K562 (cell line): ENCODE measurements around the gene RBM20. TPM values are rescaled to one million over a fixed set of nuclear protein-coding genes. Genes with fewer than 3 reads are reported as not detected.
A peak's percentile ranks its signal among the peaks of the same experiment; 100 is the strongest.

ENCODE experiments used
- ATAC-seq: fragments of 200-7000 bp; cut with Tn5 transposase; 3 replicates; pipeline ENCODE4 v1.9.1; 2020; ENCODE audit warnings: moderate library complexity
- BruUV-seq: library from RNA; stranded (reverse); fragments of 400-500 nt; replicated peaks from 2 replicates; lab custom pipeline; 2021; lab: Mats Ljungman, UMichigan
- CTCF ChIA-PET: fragments of 300-600 bp; formaldehyde crosslinking; extraction: SDS; loops from one replicate; lab custom pipeline; 2021; ENCODE audit warnings: low intra/inter-chr PET ratio; lab: Yijun Ruan, JAX
- POLR2A ChIA-PET: fragments of 300-600, 350-650 bp; sonication (Branson Sonifier 250); formaldehyde crosslinking; extraction: SDS; loops from one replicate; lab custom pipeline; 2021; ENCODE audit warnings: antibody characterized with exemption, inconsistent platforms; lab: Yijun Ruan, JAX
- DNase-seq, 4 experiments: peaks; one replicate each; pipeline versions ENCODE4 v3.0.0 to v3.0.0-alpha.2; 2011 to 2018; ENCODE audit warnings: low spot score in 3 of 4, mixed read lengths in 3 of 4; ENCODE audit errors: extremely low read depth in 1 of 4
- FAIRE-seq: peaks from 2 replicates; lab custom pipeline; 2011; peaks lifted over from hg19 to GRCh38; lab: Jason Lieb, UNC
- H2AFZ ChIP-seq: 2 replicates; pipeline ENCODE4 v1.6.0; 2011; ENCODE audit warnings: low read depth, low read length, control low read depth, inconsistent platforms
- H3K27ac ChIP-seq: fragments of 200-600 bp; 3 replicates; pipeline ENCODE4 v1.8.0; 2011; ENCODE audit warnings: low read depth, mild to moderate bottlenecking, control low read depth, inconsistent platforms, low read length, moderate library complexity, mixed read lengths; ENCODE audit errors: extremely low read depth
- H3K27me3 ChIP-seq, 2 experiments: fragments of 300-600 bp in 1 of 2; 2 replicates in 1 of 2; 3 replicates in 1 of 2; pipeline versions ENCODE4 v1.6.0 to v1.8.0; 2011; ENCODE audit warnings: inconsistent platforms in 2 of 2, low read length in 2 of 2, mild to moderate bottlenecking in 1 of 2, mixed read lengths in 1 of 2, moderate library complexity in 1 of 2; ENCODE audit not compliant: control insufficient read depth in 2 of 2, insufficient read depth in 2 of 2
- H3K36me3 ChIP-seq: fragments of 300-600 bp; 3 replicates; pipeline ENCODE4 v1.8.0; 2011; ENCODE audit warnings: mild to moderate bottlenecking, low read length, inconsistent platforms; ENCODE audit not compliant: control insufficient read depth, insufficient read depth
- H3K4me1 ChIP-seq, 2 experiments: fragments of 200-600 bp in 1 of 2; replicated peaks in 1 of 2; 2 replicates in 1 of 2; 3 replicates in 1 of 2; pipeline versions ENCODE4 v1.5.1 to v1.8.0; 2011; ENCODE audit warnings: inconsistent platforms in 2 of 2, low read length in 2 of 2, mild to moderate bottlenecking in 1 of 2, mixed read lengths in 1 of 2, moderate library complexity in 1 of 2; ENCODE audit not compliant: control insufficient read depth in 2 of 2, insufficient read depth in 2 of 2
- H3K4me2 ChIP-seq: 2 replicates; pipeline ENCODE4 v1.6.1; 2011; ENCODE audit warnings: low read length, control low read depth, inconsistent platforms, mixed read lengths; ENCODE audit not compliant: insufficient read depth
- H3K4me3 ChIP-seq: fragments of 200-600 bp; sonication (generic), shearing (Covaris generic); 2 replicates; pipeline ENCODE4 v1.5.1; 2016; ENCODE audit warnings: control low read depth, inconsistent platforms
- H3K79me2 ChIP-seq: fragments of 200-600 bp; 3 replicates; pipeline ENCODE4 v1.8.0; 2011; ENCODE audit warnings: low read length, inconsistent platforms; ENCODE audit not compliant: control insufficient read depth, insufficient read depth
- H3K9ac ChIP-seq, 2 experiments: 2 replicates each; pipeline versions ENCODE4 v1.6.0 to v1.6.1; 2011; ENCODE audit warnings: low read depth in 2 of 2, low read length in 2 of 2, control low read depth in 1 of 2, inconsistent platforms in 1 of 2, mild to moderate bottlenecking in 1 of 2, mixed read lengths in 1 of 2; ENCODE audit not compliant: insufficient read depth in 1 of 2
- H3K9me1 ChIP-seq: one replicate; pipeline ENCODE4 v1.6.0; 2011; ENCODE audit warnings: inconsistent platforms, mild to moderate bottlenecking, low read length, moderate library complexity; ENCODE audit not compliant: control insufficient read depth, insufficient read depth
- H3K9me3 ChIP-seq: replicated peaks from 2 replicates; pipeline ENCODE4 v1.5.1; 2011; ENCODE audit warnings: low read depth, low read length, inconsistent platforms; ENCODE audit not compliant: control insufficient read depth, insufficient read depth
- H4K20me1 ChIP-seq: replicated peaks from 2 replicates; pipeline ENCODE4 v1.6.1; 2011; ENCODE audit warnings: low read length, inconsistent platforms, mixed read lengths; ENCODE audit not compliant: control insufficient read depth, insufficient read depth
- FOXM1 ChIP-seq, 2 experiments: fragments of 450-650 bp in 1 of 2; sonication (generic) in 1 of 2; formaldehyde crosslinking in 1 of 2; IDR thresholded peaks; 2 replicates each; pipeline versions ENCODE4 v1.6.1 to v1.9.0; 2017 to 2022; ENCODE audit warnings: low read depth in 2 of 2, mild to moderate bottlenecking in 2 of 2, missing genetic modification reagents in 1 of 2, moderate library complexity in 1 of 2
- RBBP5 ChIP-seq: fragments of 200-600 bp; sonication (generic); IDR thresholded peaks from 2 replicates; pipeline ENCODE4 v1.6.1; 2012; ENCODE audit warnings: borderline replicate concordance, mild to moderate bottlenecking, low read length, control low read depth, inconsistent platforms; ENCODE audit not compliant: insufficient read depth, poor library complexity, severe bottlenecking
- SRF ChIP-seq, 2 experiments: fragments of 250-450, 450-650 bp in 1 of 2; sonication (Bioruptor Pico) in 1 of 2; sonication (generic) in 1 of 2; formaldehyde crosslinking; IDR thresholded peaks; 2 replicates each; pipeline versions ENCODE4 v1.5.0 to v1.5.1; 2020 to 2022; ENCODE audit warnings: mild to moderate bottlenecking in 1 of 2, missing genetic modification reagents in 1 of 2
- TSC22D4 ChIP-seq: fragments of 450-650 bp; IDR thresholded peaks from 2 replicates; pipeline ENCODE4 v1.6.1; 2016; ENCODE audit warnings: missing genetic modification characterization, missing biosample characterization, control low read depth
- ZBTB9 ChIP-seq: fragments of 450-650 bp; formaldehyde crosslinking; IDR thresholded peaks from 2 replicates; pipeline ENCODE4 v1.4.0; 2020; ENCODE audit warnings: mild to moderate bottlenecking, moderate library complexity
- ZC3H4 ChIP-seq: sonication (generic); formaldehyde crosslinking; IDR thresholded peaks from 2 replicates; pipeline ENCODE4 v1.9.0; 2021; ENCODE audit warnings: missing genetic modification reagents, borderline replicate concordance
- ZNF699 ChIP-seq: fragments of 250-450 bp; sonication (Bioruptor Pico); IDR thresholded peaks from 2 replicates; pipeline ENCODE4 v1.8.0; 2021; ENCODE audit warnings: mild to moderate bottlenecking, moderate library complexity; ENCODE audit not compliant: insufficient replicate concordance
- WGBS: fragments of 100-300 bp; shearing (Covaris generic); methylation state at CpG from one replicate; pipeline ENCODE4 v1.1.6; 2016; ENCODE audit warnings: low coverage, mixed read lengths; ENCODE audit not compliant: insufficient coverage; ENCODE audit errors: missing lambda C conversion rate; 5-methylcytosine and 5-hydroxymethylcytosine counted together
- in situ Hi-C: fragments of 300-500 bp; cut with MboI; formaldehyde crosslinking; loops from 4 replicates; pipeline ENCODE4 v1.15.0; 2018; ENCODE audit warnings: inconsistent platforms, mixed read lengths
- intact Hi-C: fragments of 100-400 bp; cut with micrococcal nuclease; formaldehyde crosslinking; loops from 2 replicates; pipeline ENCODE4 v1.14.2; 2022
- polyA plus RNA-seq, 8 experiments: library from polyadenylated mRNA; depleted of rRNA in 4 of 8; stranded (reverse) in 5 of 8; unstranded in 3 of 8; fragments of >200 nt; fragmentation: Nextera tagmentation in 2 of 8; fragmentation: Illumina TruSeq in 1 of 8; extraction: Ambion mirVana in 2 of 8; extraction: Trizol in 1 of 8; gene quantifications; 2 replicates each; pipeline versions ENCODE4 v1.2.1 to v1.2.3, GENCODE V29; 2011 to 2014; ENCODE audit warnings: inconsistent platforms in 1 of 8, missing spikeins in 1 of 8
- total RNA-seq, 7 experiments: library from RNA; depleted of rRNA in 6 of 7; stranded (reverse); fragments of >200 nt in 6 of 7; fragmentation: Illumina TruSeq in 2 of 7; extraction: Trizol in 2 of 7; gene quantifications; 2 replicates each; pipeline versions ENCODE4 v1.2.1 to v1.2.3, GENCODE V29; 2011 to 2021; ENCODE audit warnings: low replicate concordance in 1 of 7

Gene RBM20
- total and polyA plus RNA-seq, 9 of the 15 experiments (the other 6 are each of a cell fraction or from before 2014, with no cell fraction given): 0.63 to 5.7 (median 3.2) TPM

GRCh38 chr10:110852947-110853346 lies 208.8 kb downstream of the RBM20 start:
- POLR2A ChIA-PET: interaction anchor here (0.6 to 1.1 kb wide), 2 partner anchors 10 to 19 kb away, joined by 3 to 4 read pairs; partner anchors contain the start of gene PDCD4
- TF ChIP-seq ZC3H4 (CRISPR knock-in tag) (no peak), ZBTB9 (CRISPR knock-in tag) (no peak), TSC22D4 (tag) (no peak), RBBP5 (no peak), FOXM1 (IDR thresholded peaks at IDR 0.05; ENCODE audit: low read depth) (no peak), FOXM1 (CRISPR knock-in tag; IDR thresholded peaks at IDR 0.05; ENCODE audit: low read depth) (no peak), ZNF699 (CRISPR knock-in tag) (no peak), SRF (CRISPR knock-in tag; IDR thresholded peaks at IDR 0.05) (no peak)
- TF ChIP-seq, all 486 proteins: peak for 0
- Histone ChIP-seq H3K27me3 (no peaks in the 10 kb centered on the region), H2AFZ (peak overlapping the region; percentile 20; the same call in 1 of the 2 replicates), H3K4me1 (peaks cover 6 to 13% of the 10 kb centered on the region in 2 experiments; a peak in 4 of 5 replicates), H3K4me2 (no peak overlapping the region), H3K9me3 (peaks cover 4% of the 10 kb centered on the region; the same call in 1 of the 2 replicates), H3K36me3 (no peaks in the 10 kb centered on the region), H3K79me2 (no peaks in the 10 kb centered on the region), H3K9ac (no peak overlapping the region), H3K9me1 (no peaks in the 10 kb centered on the region), H3K27ac (no peak overlapping the region), H3K4me3 (no peak overlapping the region), H4K20me1 (no peaks in the 10 kb centered on the region)
- WGBS: 23% methylated on average over 4 of the region's 4 CpGs
- ATAC-seq (no peak), FAIRE-seq (no peak), DNase-seq (no peak)
- intact Hi-C loops: no loop called here
- in situ Hi-C loops: no loop called here
- no TSS peak for BruUV-seq
- CTCF ChIA-PET: no interaction called here
